RWPE2 (cell line): ENCODE data around the gene PAX7.

ENCODE experiments used
- ATAC-seq: fragments of 200-7000 bp; cut with Tn5 transposase; 3 replicates; pipeline ENCODE4 v1.9.1; 2021; ENCODE audit warnings: low read depth
- DNase-seq: peaks from one replicate; pipeline ENCODE4 v3.0.0-alpha.2; 2020; ENCODE audit warnings: low spot score
- H3K27ac ChIP-seq: fragments of 450-650 bp; 2 replicates; pipeline ENCODE4 v1.5.1; 2017; ENCODE audit warnings: mild to moderate bottlenecking; ENCODE audit not compliant: poor library complexity, severe bottlenecking
- H3K27me3 ChIP-seq: fragments of 250-450 bp; sonication (Bioruptor Pico); 2 replicates; pipeline ENCODE4 v1.5.1; 2021; ENCODE audit warnings: mild to moderate bottlenecking, moderate library complexity; ENCODE audit not compliant: insufficient read depth, poor library complexity, severe bottlenecking
- H3K36me3 ChIP-seq: fragments of 250-450 bp; sonication (Bioruptor Pico); 2 replicates; pipeline ENCODE4 v1.5.1; 2020; ENCODE audit warnings: low read depth, mild to moderate bottlenecking, moderate library complexity
- H3K4me1 ChIP-seq: fragments of 250-450 bp; sonication (Bioruptor Pico); 2 replicates; pipeline ENCODE4 v1.5.1; 2021; ENCODE audit warnings: mild to moderate bottlenecking, moderate library complexity; ENCODE audit not compliant: insufficient read depth, poor library complexity, severe bottlenecking
- H3K4me3 ChIP-seq: fragments of 250-450 bp; sonication (Bioruptor Pico); 2 replicates; pipeline ENCODE4 v1.5.1; 2021; ENCODE audit warnings: mild to moderate bottlenecking, moderate library complexity; ENCODE audit not compliant: severe bottlenecking
- H3K9me3 ChIP-seq: fragments of 250-450 bp; sonication (Bioruptor Pico); 2 replicates; pipeline ENCODE4 v1.5.1; 2021; ENCODE audit warnings: mild to moderate bottlenecking, moderate library complexity; ENCODE audit not compliant: severe bottlenecking
- CTCF ChIP-seq: fragments of 450-650 bp; IDR thresholded peaks from one replicate; pipeline ENCODE4 v1.5.1; 2017; ENCODE audit warnings: mild to moderate bottlenecking, moderate library complexity; ENCODE audit not compliant: poor library complexity, severe bottlenecking

Gene PAX7

GRCh38 chr1:18773753-18774152 lies 143.1 kb downstream of the PAX7 start:
- H3K4me1 ChIP-seq: no peaks in the 10 kb centered on the region
- no peak for TF ChIP-seq CTCF
- ATAC-seq: no peak
- no peak overlapping the region for H3K27ac ChIP-seq
- H3K4me3 ChIP-seq: no peak overlapping the region
- H3K27me3 ChIP-seq: peaks cover 21% of the 10 kb centered on the region
- H3K36me3 ChIP-seq: no peaks in the 10 kb centered on the region
- DNase-seq: no peak
- H3K9me3 ChIP-seq: no peaks in the 10 kb centered on the region

- ATAC-seq (no peak), DNase-seq (peak; percentile 14)
- H3K4me3 ChIP-seq: no peak overlapping the region
- TF ChIP-seq CTCF: no peak
- H3K27me3 ChIP-seq: peaks cover 8% of the 10 kb centered on the region
- no peak overlapping the region for H3K27ac ChIP-seq
- H3K36me3 ChIP-seq: no peaks in the 10 kb centered on the region
- H3K4me1 ChIP-seq: no peaks in the 10 kb centered on the region
- H3K9me3 ChIP-seq: no peaks in the 10 kb centered on the region
These were observed 144.7 kb downstream of the PAX7 start for GRCh38 chr1:18775341-18775740.

- Histone ChIP-seq H3K27ac (no peak overlapping the region), H3K9me3 (no peaks in the 10 kb centered on the region), H3K36me3 (no peaks in the 10 kb centered on the region), H3K4me3 (no peak overlapping the region), H3K27me3 (peaks cover 3% of the 10 kb centered on the region), H3K4me1 (no peaks in the 10 kb centered on the region)
- TF ChIP-seq CTCF: no peak
- ATAC-seq: no peak
- peak; percentile 7 for DNase-seq
These were observed 146.1 kb downstream of the PAX7 start for GRCh38 chr1:18776777-18777176.

- H3K27me3 ChIP-seq: peaks cover 8% of the 10 kb centered on the region
- peak; percentile 36 for DNase-seq
- TF ChIP-seq CTCF: no peak
These were observed 147.8 kb downstream of the PAX7 start for GRCh38 chr1:18778437-18778836.

GRCh38 chr1:18781031-18781430 lies 150.4 kb downstream of the PAX7 start:
- Histone ChIP-seq H3K27ac (no peak overlapping the region), H3K4me1 (no peaks in the 10 kb centered on the region), H3K27me3 (peaks cover 8% of the 10 kb centered on the region), H3K4me3 (no peak overlapping the region), H3K9me3 (no peaks in the 10 kb centered on the region), H3K36me3 (no peaks in the 10 kb centered on the region)
- TF ChIP-seq CTCF: no peak
- DNase-seq (no peak), ATAC-seq (no peak)

More at GRCh38 chr1:18778437-18778836, 147.8 kb downstream of the PAX7 start:
- H3K4me3 ChIP-seq: no peak overlapping the region
- no peaks in the 10 kb centered on the region for H3K36me3 ChIP-seq
- H3K27ac ChIP-seq: no peak overlapping the region
- ATAC-seq: no peak
- H3K9me3 ChIP-seq: no peaks in the 10 kb centered on the region
- no peaks in the 10 kb centered on the region for H3K4me1 ChIP-seq
